ENCODE results near the gene HOMER1. TPM values are rescaled to one million over a fixed set of nuclear protein-coding genes. Genes with fewer than 3 reads are reported as not detected.

HOMER1 gene
- total and polyA plus RNA-seq, 2 of the 4 experiments (the other 2 are of a cell fraction), result 1.9 to 6.8 TPM

- intact Hi-C loops (cut with micrococcal nuclease) (no loop called here), in situ Hi-C loops (cut with MboI; ENCODE audit: low sequenced_read_pairs) (no loop called here), dilution Hi-C loops (cut with HindIII; ENCODE audit: low sequenced_read_pairs, unreplicated experiment) (no loop called here)
- no peak overlapping the region for H2BK5ac ChIP-seq (ENCODE audit: low read depth, low read length, poor library complexity, severe bottlenecking)
- no peak overlapping the region for H4K8ac ChIP-seq (ENCODE audit: low read depth in 2 of 2, low read length in 2 of 2)
- no peak overlapping the region for H3K4ac ChIP-seq (ENCODE audit: low read depth, low read length)
- no peaks in the 10 kb centered on the region for H3K9me3 ChIP-seq (ENCODE audit: control insufficient read depth, insufficient read depth, low read length)
- ChIA-PET CTCF (interaction anchor here (0.6 to 1.0 kb wide), 3 partner anchors 10 to 150 kb away, joined by 3 read pairs; no protein-coding TSS in a partner anchor), POLR2A (ENCODE audit: unreplicated experiment) (no interaction called here)
- no peaks in the 10 kb centered on the region for H4K20me1 ChIP-seq (ENCODE audit: insufficient read depth, low read length)
- H3K4me3 ChIP-seq (ENCODE audit: insufficient read depth, low read depth, low read length), result no peak overlapping the region
- no peak overlapping the region for H2BK120ac ChIP-seq (ENCODE audit: low read depth, low read length)
- no CpG with 5 or more reads among the region's 2 CpGs for WGBS, 2 experiments (ENCODE audit: extremely low coverage in 2 of 2, insufficient read length in 1 of 2)
- H2BK15ac ChIP-seq (ENCODE audit: low read depth, low read length), result no peak overlapping the region
- H4K91ac ChIP-seq (ENCODE audit: insufficient read depth, low read depth, low read length), result no peak overlapping the region
- H3K4me2 ChIP-seq (ENCODE audit: low read depth, low read length), result no peak overlapping the region
- no peak overlapping the region; the same call in 1 of the 2 replicates for H3K27ac ChIP-seq (ENCODE audit: insufficient read depth, low read length)
- BruUV-seq (replicated peaks), result no TSS peak
- no peaks in the 10 kb centered on the region for H3K4me1 ChIP-seq (ENCODE audit: control insufficient read depth, insufficient read depth, low read length)
- no peak overlapping the region for H2AK9ac ChIP-seq (replicated peaks; ENCODE audit: low read depth, low read length, poor library complexity)
- no peak overlapping the region for H2AFZ ChIP-seq (replicated peaks; ENCODE audit: low read length, poor library complexity)
- H3K27me3 ChIP-seq (ENCODE audit: control insufficient read depth, insufficient read depth, low read length), result no peaks in the 10 kb centered on the region
- H3K18ac ChIP-seq (ENCODE audit: low read depth, low read length), result no peak overlapping the region
- H2BK20ac ChIP-seq (ENCODE audit: low read depth, low read length), result no peak overlapping the region
- ATAC-seq (ENCODE audit: low read depth) (peak; percentile 72), DNase-seq (peak; percentile 22)
- H4K5ac ChIP-seq (ENCODE audit: low read depth, low read length), result no peak overlapping the region
- H3K9me1 ChIP-seq (ENCODE audit: insufficient read depth, low read length), result peaks cover 5% of the 10 kb centered on the region; the same call in 1 of the 2 replicates
- H3K56ac ChIP-seq (ENCODE audit: extremely low read depth, insufficient read depth, low read length), result no peak overlapping the region
- H3K9ac ChIP-seq (ENCODE audit: low read depth, low read length), result no peak overlapping the region
- no peaks in the 10 kb centered on the region for H3K79me1 ChIP-seq (ENCODE audit: low read depth in 1 of 2, low read length in 2 of 2)
- no peak for TF ChIP-seq FOS (IDR thresholded peaks at IDR 0.05; ENCODE audit: low read depth, low read length)
- no peak overlapping the region for H3K14ac ChIP-seq (replicated peaks; ENCODE audit: low read depth, low read length)
- no peak overlapping the region for H3K23ac ChIP-seq (ENCODE audit: low read depth, low read length)
- H3K36me3 ChIP-seq (ENCODE audit: control insufficient read depth, insufficient read depth, low read length), result peaks cover 1% of the 10 kb centered on the region; the same call in 1 of the 2 replicates
- no peak overlapping the region for H2AK5ac ChIP-seq (ENCODE audit: low read depth, low read length)
These were observed 77.1 kb downstream of the HOMER1 start for GRCh38 chr5:79436821-79437220.
